MM.1S (cell line): Measurements from ENCODE around the gene LAMTOR5.

Experiments
- DNase-seq: peaks from one replicate; pipeline ENCODE4 v3.0.0-alpha.2; 2015
- H2AFZ ChIP-seq: fragments of 300-600 bp; sonication (generic); 2 replicates; pipeline ENCODE4 v1.6.0; 2016; ENCODE audit warnings: antibody characterized with exemption, low read length
- H3F3A ChIP-seq: fragments of 300-600 bp; sonication (generic); 2 replicates; pipeline ENCODE4 v1.6.1; 2016; ENCODE audit warnings: mild to moderate bottlenecking, antibody characterized with exemption, low read length, moderate library complexity, mixed read lengths; ENCODE audit not compliant: insufficient read depth
- H3K27ac ChIP-seq: fragments of 300-600 bp; sonication (generic); 2 replicates; pipeline ENCODE4 v1.5.1; 2016; ENCODE audit warnings: mild to moderate bottlenecking, low read length
- H3K27me3 ChIP-seq: fragments of 300-600 bp; sonication (generic); replicated peaks from 2 replicates; pipeline ENCODE4 v1.6.0; 2016; ENCODE audit warnings: low read length; ENCODE audit not compliant: insufficient read depth
- H3K36me3 ChIP-seq: fragments of 300-600 bp; sonication (generic); replicated peaks from 2 replicates; pipeline ENCODE4 v1.6.1; 2016; ENCODE audit warnings: mild to moderate bottlenecking, low read length, mixed read lengths; ENCODE audit not compliant: insufficient read depth
- H3K4me1 ChIP-seq: fragments of 300-600 bp; sonication (generic); 2 replicates; pipeline ENCODE4 v1.6.1; 2016; ENCODE audit warnings: low read length, mixed read lengths
- H3K4me2 ChIP-seq: fragments of 300-600 bp; sonication (generic); 2 replicates; pipeline ENCODE4 v1.6.0; 2016; ENCODE audit warnings: low read depth, low read length
- H3K4me3 ChIP-seq: fragments of 300-600 bp; sonication (generic); 2 replicates; pipeline ENCODE4 v1.5.1; 2016; ENCODE audit warnings: low read length, mixed read lengths
- H3K79me2 ChIP-seq: fragments of 300-600 bp; sonication (generic); 2 replicates; pipeline ENCODE4 v1.6.1; 2016; ENCODE audit warnings: mixed run types, low read length, mixed read lengths
- H3K9ac ChIP-seq: fragments of 300-600 bp; sonication (generic); 2 replicates; pipeline ENCODE4 v1.6.1; 2016; ENCODE audit warnings: low read length, mixed read lengths
- H3K9me2 ChIP-seq: fragments of 300-600 bp; sonication (generic); replicated peaks from 2 replicates; pipeline ENCODE4 v1.6.1; 2016; ENCODE audit warnings: mild to moderate bottlenecking, low read length, mixed read lengths; ENCODE audit not compliant: insufficient read depth
- H3K9me3 ChIP-seq: fragments of 300-600 bp; sonication (generic); replicated peaks from 2 replicates; pipeline ENCODE4 v1.6.1; 2016; ENCODE audit warnings: mild to moderate bottlenecking, low read length, mixed read lengths; ENCODE audit not compliant: insufficient read depth
- H4K20me1 ChIP-seq: fragments of 300-600 bp; sonication (generic); 2 replicates; pipeline ENCODE4 v1.6.1; 2016; ENCODE audit warnings: mild to moderate bottlenecking, low read length, moderate library complexity, mixed read lengths; ENCODE audit not compliant: insufficient read depth
- EZH2 ChIP-seq: fragments of 300-600 bp; sonication (generic); optimal IDR thresholded peaks from 2 replicates; pipeline ENCODE3; 2017; ENCODE audit warnings: low read depth, mild to moderate bottlenecking, antibody characterized with exemption, low read length, mixed read lengths
- EZH2phosphoT487 ChIP-seq: fragments of 300-600 bp; sonication (generic); IDR thresholded peaks from 2 replicates; pipeline ENCODE4 v1.6.1; 2018; ENCODE audit warnings: antibody characterized with exemption, low read length
- TF ChIP-seq, protein P1 (sequence below): fragments of 300-600 bp; sonication (generic); IDR thresholded peaks from 2 replicates; pipeline ENCODE4 v1.5.1; 2016; ENCODE audit warnings: antibody characterized with exemption, low read length, mixed read lengths

The LAMTOR5 gene

DNA sequence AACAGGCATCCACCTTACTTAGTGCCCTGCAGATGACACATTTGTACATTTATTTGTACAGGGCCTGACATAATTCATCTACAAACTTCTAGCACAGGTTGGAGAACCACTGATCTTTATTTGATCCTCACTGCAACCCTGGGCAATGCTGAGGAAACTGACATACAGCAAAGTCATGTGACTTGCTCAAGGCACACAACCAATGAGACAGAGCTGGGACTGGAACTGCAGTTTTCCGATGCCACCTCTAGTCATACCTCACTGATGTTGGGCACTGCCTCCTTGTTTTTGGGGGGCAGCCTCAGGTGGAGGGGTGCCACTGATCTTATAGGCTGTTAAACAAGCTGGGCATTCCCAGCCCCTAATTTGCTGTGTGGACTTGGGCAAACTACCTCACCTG is 46.8 kb upstream of the LAMTOR5 start:
- no peak for TF ChIP-seq EZH2
- TF ChIP-seq EZH2phosphoT487 = no peak
- TF ChIP-seq, protein P1, sequence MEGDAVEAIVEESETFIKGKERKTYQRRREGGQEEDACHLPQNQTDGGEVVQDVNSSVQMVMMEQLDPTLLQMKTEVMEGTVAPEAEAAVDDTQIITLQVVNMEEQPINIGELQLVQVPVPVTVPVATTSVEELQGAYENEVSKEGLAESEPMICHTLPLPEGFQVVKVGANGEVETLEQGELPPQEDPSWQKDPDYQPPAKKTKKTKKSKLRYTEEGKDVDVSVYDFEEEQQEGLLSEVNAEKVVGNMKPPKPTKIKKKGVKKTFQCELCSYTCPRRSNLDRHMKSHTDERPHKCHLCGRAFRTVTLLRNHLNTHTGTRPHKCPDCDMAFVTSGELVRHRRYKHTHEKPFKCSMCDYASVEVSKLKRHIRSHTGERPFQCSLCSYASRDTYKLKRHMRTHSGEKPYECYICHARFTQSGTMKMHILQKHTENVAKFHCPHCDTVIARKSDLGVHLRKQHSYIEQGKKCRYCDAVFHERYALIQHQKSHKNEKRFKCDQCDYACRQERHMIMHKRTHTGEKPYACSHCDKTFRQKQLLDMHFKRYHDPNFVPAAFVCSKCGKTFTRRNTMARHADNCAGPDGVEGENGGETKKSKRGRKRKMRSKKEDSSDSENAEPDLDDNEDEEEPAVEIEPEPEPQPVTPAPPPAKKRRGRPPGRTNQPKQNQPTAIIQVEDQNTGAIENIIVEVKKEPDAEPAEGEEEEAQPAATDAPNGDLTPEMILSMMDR = no peak
- H3K9me2 ChIP-seq = no peaks in the 10 kb centered on the region
- no peak overlapping the region for H2AFZ ChIP-seq
- H3K36me3 ChIP-seq = no peaks in the 10 kb centered on the region
- H3K27ac ChIP-seq = no peak overlapping the region
- H3K9ac ChIP-seq = no peak overlapping the region
- H3K9me3 ChIP-seq = no peaks in the 10 kb centered on the region
- H3F3A ChIP-seq = no peaks in the 10 kb centered on the region
- no peaks in the 10 kb centered on the region for H4K20me1 ChIP-seq
- H3K4me1 ChIP-seq = no peaks in the 10 kb centered on the region
- H3K4me2 ChIP-seq = no peak overlapping the region
- H3K79me2 ChIP-seq = no peaks in the 10 kb centered on the region
- no peaks in the 10 kb centered on the region for H3K27me3 ChIP-seq
- no peak for DNase-seq
- no peak overlapping the region for H3K4me3 ChIP-seq

DNA sequence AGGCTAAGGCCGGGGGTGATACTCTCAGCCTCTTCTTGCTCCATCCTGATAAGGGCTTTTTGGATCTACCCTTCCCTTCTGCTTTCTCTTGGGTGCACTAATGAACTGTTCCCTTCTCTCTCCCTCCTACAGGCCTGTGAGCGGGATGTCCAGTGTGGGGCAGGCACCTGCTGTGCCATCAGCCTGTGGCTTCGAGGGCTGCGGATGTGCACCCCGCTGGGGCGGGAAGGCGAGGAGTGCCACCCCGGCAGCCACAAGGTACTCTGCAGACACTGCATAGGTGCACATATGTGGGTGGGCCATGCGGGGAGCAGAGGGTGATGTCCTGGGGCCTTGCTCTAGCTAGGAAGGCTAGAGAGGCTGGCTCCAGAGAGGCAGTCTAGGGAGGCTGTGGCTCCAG is 46.3 kb upstream of the LAMTOR5 start:
- no peaks in the 10 kb centered on the region for H3K4me1 ChIP-seq
- no peak overlapping the region for H3K4me2 ChIP-seq
- no peaks in the 10 kb centered on the region for H4K20me1 ChIP-seq
- TF ChIP-seq EZH2 = no peak
- no peak for TF ChIP-seq EZH2phosphoT487
- TF ChIP-seq, protein P1 = no peak
- no peak overlapping the region for H2AFZ ChIP-seq
- no peaks in the 10 kb centered on the region for H3K9me2 ChIP-seq
- H3K79me2 ChIP-seq = no peaks in the 10 kb centered on the region
- no peaks in the 10 kb centered on the region for H3F3A ChIP-seq
- H3K27ac ChIP-seq = no peak overlapping the region
- DNase-seq = no peak
- H3K9ac ChIP-seq = no peak overlapping the region
- no peaks in the 10 kb centered on the region for H3K36me3 ChIP-seq
- H3K27me3 ChIP-seq = no peaks in the 10 kb centered on the region
- no peaks in the 10 kb centered on the region for H3K9me3 ChIP-seq
- H3K4me3 ChIP-seq = no peak overlapping the region

DNA sequence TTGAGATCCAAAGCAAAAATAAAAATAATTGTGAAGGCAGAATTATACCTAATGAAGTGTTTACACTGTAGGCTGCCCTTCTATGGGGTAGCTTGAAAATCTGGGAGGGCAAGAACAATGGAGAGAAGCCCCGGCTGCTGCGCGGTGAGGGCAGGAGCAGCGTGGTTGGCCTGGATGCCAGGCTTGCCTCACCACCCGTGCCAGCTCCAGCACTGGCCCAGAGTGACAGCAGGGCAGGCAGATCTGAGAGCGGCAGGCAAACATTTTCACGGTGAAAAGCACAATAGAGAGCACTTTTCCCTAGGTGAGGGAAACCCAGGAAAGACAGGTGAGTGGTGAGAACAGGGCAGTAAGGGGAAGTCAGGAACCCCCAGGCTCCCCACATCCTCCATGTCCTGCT is 44.8 kb upstream of the LAMTOR5 start:
- H3K9me3 ChIP-seq = no peaks in the 10 kb centered on the region
- H3K36me3 ChIP-seq = no peaks in the 10 kb centered on the region
- no peaks in the 10 kb centered on the region for H3K4me1 ChIP-seq
- TF ChIP-seq EZH2 (no peak), EZH2phosphoT487 (no peak)
- TF ChIP-seq, protein P1 = no peak
- no peak overlapping the region for H3K4me2 ChIP-seq
- no peak for DNase-seq
- no peaks in the 10 kb centered on the region for H3K27me3 ChIP-seq
- no peak overlapping the region for H3K27ac ChIP-seq
- no peak overlapping the region for H3K4me3 ChIP-seq
- H4K20me1 ChIP-seq = no peaks in the 10 kb centered on the region
- H3K9me2 ChIP-seq = no peaks in the 10 kb centered on the region
- H3F3A ChIP-seq = no peaks in the 10 kb centered on the region
- no peaks in the 10 kb centered on the region for H3K79me2 ChIP-seq
- no peak overlapping the region for H3K9ac ChIP-seq
- no peak overlapping the region for H2AFZ ChIP-seq

DNA sequence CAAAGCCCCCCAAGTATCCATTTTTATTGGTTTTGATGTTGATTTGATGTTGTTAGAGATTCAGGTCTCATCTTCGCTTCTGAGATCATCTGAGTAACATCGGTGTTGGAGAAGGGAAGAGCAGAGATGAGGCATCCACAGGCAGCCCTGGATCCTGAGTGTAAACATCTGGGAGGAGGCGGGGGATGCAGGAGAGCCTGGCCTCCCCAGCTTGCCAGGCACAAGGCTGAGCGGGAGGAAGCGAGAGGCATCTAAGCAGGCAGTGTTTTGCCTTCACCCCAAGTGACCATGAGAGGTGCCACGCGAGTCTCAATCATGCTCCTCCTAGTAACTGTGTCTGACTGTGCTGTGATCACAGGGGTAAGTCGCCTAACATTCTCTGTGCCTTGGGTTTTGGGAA is 43.4 kb upstream of the LAMTOR5 start, which contains the start of gene PROK1:
Gene PROK1, plus strand, starts transcription at position 221 of the 400 bp plus-strand sequence. Its CDS starts 68 bp downstream, at position 289.
- H3K4me1 ChIP-seq = no peaks in the 10 kb centered on the region
- no peaks in the 10 kb centered on the region for H3K9me3 ChIP-seq
- no peaks in the 10 kb centered on the region for H3K9me2 ChIP-seq
- no peaks in the 10 kb centered on the region for H3K27me3 ChIP-seq
- no peak within 1 kb of the TSS for H3K27ac ChIP-seq
- no peak within 1 kb of the TSS for H3K4me3 ChIP-seq
- H3K9ac ChIP-seq = no peak within 1 kb of the TSS
- TF ChIP-seq, protein P1 = no peak
- no peak for TF ChIP-seq EZH2phosphoT487
- TF ChIP-seq EZH2 = no peak
- H3F3A ChIP-seq = no peaks in the 10 kb centered on the region
- H3K36me3 ChIP-seq = no peaks in the 10 kb centered on the region
- H2AFZ ChIP-seq = no peak within 1 kb of the TSS
- no peak for DNase-seq
- no peak within 1 kb of the TSS for H3K4me2 ChIP-seq
- H4K20me1 ChIP-seq = no peaks in the 10 kb centered on the region
- no peaks in the 10 kb centered on the region for H3K79me2 ChIP-seq
